DND-41 (cell line): ENCODE data around the gene ADAMTS1.

Experiments
- EZH2 ChIP-seq: IDR thresholded peaks from 3 replicates; pipeline ENCODE4 v1.6.1; 2012; ENCODE audit warnings: borderline replicate concordance, low read depth, mild to moderate bottlenecking, moderate library complexity, low read length, inconsistent platforms; ENCODE audit not compliant: severe bottlenecking
- TF ChIP-seq, protein P1 (sequence below): IDR thresholded peaks from 2 replicates; pipeline ENCODE4 v1.5.1; 2012; ENCODE audit warnings: borderline replicate concordance, low read length, moderate library complexity, mild to moderate bottlenecking; ENCODE audit not compliant: poor library complexity, severe bottlenecking; ENCODE audit errors: extremely low read depth

DNA sequence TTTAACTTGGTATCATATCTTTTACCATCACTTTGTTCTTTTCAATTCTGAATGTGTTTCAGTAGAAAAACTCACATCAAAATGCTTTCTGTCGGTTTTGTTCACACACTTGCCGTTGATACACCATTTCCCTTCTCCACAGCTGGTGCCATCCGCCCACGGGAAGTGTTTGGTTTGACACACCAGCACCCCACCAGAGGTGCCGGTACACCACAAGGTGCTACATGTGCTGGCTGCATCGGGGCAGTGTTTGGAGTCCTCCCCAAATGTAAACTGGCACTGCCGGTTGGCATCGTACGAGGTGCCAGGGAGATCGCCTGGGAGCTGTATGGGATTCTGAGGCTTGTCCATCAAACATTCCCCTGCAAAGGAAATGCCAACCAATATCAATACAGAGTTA is 5.0 kb downstream of the ADAMTS1 start:
- TF ChIP-seq, protein P1, sequence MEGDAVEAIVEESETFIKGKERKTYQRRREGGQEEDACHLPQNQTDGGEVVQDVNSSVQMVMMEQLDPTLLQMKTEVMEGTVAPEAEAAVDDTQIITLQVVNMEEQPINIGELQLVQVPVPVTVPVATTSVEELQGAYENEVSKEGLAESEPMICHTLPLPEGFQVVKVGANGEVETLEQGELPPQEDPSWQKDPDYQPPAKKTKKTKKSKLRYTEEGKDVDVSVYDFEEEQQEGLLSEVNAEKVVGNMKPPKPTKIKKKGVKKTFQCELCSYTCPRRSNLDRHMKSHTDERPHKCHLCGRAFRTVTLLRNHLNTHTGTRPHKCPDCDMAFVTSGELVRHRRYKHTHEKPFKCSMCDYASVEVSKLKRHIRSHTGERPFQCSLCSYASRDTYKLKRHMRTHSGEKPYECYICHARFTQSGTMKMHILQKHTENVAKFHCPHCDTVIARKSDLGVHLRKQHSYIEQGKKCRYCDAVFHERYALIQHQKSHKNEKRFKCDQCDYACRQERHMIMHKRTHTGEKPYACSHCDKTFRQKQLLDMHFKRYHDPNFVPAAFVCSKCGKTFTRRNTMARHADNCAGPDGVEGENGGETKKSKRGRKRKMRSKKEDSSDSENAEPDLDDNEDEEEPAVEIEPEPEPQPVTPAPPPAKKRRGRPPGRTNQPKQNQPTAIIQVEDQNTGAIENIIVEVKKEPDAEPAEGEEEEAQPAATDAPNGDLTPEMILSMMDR, result peak; percentile 12
- no peak for TF ChIP-seq EZH2
